HG02852 (cell line): ENCODE results near the gene RPL6.

Experiments
- ATAC-seq: cut with Tn5 transposase; IDR thresholded peaks from one replicate; pipeline ENCODE4 v1.9.1; 2021; ENCODE audit warnings: mild to moderate bottlenecking, moderate library complexity; ENCODE audit not compliant: unreplicated experiment

RPL6 gene

DNA sequence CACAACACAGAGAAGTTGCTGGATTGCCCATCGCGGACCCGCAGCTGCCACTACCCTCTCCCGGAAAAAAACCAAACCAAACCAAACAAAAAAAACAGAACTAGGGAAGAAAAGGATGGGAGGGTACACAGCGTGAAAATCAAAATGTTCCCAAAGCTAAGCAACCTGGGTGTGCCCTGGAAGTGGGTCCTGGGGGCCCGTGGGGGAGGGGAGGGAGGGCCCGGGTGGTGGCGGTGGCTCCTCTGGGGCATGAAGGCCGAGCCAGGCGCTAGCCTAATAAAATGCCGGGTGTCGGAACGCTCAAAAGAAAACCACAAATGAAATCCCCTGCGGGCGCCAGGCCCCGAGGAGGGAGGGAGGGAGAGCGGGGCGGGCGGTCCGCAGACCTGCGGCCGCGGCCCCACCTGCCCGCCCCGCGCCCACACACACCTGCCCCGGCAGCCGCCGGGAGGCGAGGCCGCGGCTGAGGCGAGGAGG, 28.0 kb downstream of the RPL6 start:
- peak; percentile 46 for ATAC-seq

DNA sequence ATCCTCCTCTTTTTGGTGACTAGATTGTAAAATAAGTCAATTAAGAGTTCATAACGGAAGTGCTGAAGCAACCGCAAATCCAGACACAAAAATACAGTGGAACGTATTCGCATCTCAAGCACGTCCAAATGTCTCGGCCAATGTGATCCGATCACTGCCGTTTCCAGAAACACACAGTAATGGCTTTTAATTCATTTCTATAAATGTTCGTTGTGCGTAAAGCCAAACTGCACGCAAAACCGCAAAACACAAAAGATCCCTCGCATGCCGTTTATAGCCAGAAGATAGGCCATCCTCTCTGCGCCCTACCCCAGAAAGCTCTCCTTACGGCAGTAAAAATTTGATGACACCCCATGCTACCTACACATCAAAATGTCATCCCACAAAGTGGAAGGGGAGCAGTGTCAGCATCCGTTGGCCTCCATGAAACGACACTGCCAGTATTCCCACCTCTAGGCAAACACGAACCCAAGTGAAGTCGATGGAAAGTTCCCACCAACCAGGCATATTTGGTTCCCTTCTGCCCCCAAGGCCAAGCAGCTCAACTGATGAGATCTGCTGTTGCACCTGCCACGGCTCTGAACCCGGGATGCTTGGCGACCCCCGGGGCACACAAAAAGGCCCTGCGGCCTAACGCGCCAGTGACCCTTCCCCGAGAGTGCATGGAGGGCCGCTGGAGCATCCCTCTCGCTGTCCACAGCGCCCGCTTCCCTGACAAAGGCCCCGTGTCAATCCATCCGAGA, 28.6 kb downstream of the RPL6 start:
- ATAC-seq, result no peak

GRCh38 chr12:112375105-112375504, 34.3 kb downstream of the RPL6 start:
- ATAC-seq, result no peak

- ATAC-seq, result no peak
Observed at GRCh38 chr12:112374166-112374740, 35.2 kb downstream of the RPL6 start.

GRCh38 chr12:112370868-112371510, 38.4 kb downstream of the RPL6 start:
- ATAC-seq, result no peak

GRCh38 chr12:112370199-112370598, 39.2 kb downstream of the RPL6 start:
- ATAC-seq, result no peak

GRCh38 chr12:112368856-112369255, 40.5 kb downstream of the RPL6 start:
- no peak for ATAC-seq

- ATAC-seq, result no peak
Observed at GRCh38 chr12:112367965-112368364, 41.4 kb downstream of the RPL6 start.

DNA sequence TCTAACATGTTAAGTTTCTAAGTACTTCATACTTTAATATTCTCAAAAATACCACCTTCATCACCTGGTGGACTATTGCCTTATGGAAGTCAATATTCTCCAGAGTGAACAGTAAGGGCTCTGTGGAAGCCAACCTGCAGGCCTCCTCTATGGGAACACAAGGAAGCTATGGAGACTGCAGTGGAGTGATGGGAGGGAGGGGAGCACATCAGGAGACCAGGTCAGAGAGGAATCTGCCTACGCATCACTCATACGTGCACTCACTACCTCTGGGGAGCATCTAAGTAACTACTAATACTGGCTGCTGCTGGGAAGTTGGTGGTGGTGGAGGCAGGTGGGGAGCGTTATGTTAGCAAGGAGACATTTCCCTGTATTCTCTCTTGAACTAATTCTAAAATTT, 47.1 kb downstream of the RPL6 start:
- no peak for ATAC-seq

DNA sequence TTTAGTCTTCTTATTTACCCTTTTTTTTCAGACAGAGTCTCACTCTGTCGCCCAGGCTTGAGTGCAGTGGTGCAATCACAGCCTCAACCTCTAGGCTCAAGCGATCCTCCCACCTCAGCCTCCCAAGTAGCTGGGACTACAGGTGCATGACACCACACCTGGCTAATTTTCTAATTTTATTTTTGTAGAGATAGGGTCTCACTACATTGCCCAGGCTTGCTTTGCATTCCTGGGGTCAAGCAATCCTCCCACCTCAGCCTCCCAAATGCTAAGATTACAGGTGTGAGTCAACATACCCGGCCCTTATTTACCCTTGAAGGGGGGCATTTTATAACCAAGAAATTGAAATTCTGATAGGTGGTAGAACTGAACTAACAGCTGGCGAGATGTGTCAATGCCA, 48.1 kb downstream of the RPL6 start:
- no peak for ATAC-seq

DNA sequence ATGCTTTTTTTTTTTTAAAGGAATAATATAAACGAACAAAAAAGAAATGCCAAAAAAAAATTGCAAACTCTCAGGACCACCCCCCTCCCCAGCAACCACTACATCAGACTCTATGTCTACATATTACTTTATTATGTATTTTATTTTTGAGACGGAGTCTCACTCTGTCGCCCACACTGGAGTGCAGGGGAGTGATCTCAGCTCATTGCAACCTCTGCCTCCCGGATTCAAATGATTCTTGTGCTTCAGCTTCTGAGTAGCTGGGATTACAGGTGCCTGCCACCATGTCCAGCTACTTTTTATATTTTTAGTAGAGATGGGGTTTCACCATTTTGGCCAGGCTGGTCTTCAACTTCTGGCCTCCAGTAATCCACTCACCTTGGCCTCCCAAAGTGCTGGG, 50.1 kb downstream of the RPL6 start:
- ATAC-seq, result no peak

GRCh38 chr12:112357214-112357613, 52.2 kb downstream of the RPL6 start:
- no peak for ATAC-seq
